Gastroesophageal sphincter (tissue), 4 donors: ENCODE measurements around the gene COL7A1. TPM values are rescaled to one million over a fixed set of nuclear protein-coding genes. Genes with fewer than 3 reads are reported as not detected.
"Not testable (repeated sequence)": the region's sequence is repeated elsewhere in the genome, so short reads cannot be mapped to it uniquely, and the experiment has no call there.

ENCODE experiments used
- ATAC-seq: fragments of 150-250 bp; one replicate; pipeline ENCODE4 v1.9.1; 2016; ENCODE audit warnings: mild to moderate bottlenecking, moderate library complexity
- H3K27ac ChIP-seq, 4 donors: fragments of 200-600 bp; sonication (generic) in 3 of 4; 1 replicate in 3 of 4; 2 replicates in 1 of 4; pipeline ENCODE4 v1.5.1; 2016 to 2019
- H3K27me3 ChIP-seq: fragments of 200-600 bp; sonication (generic); one replicate; pipeline ENCODE4 v1.5.1; 2019
- H3K36me3 ChIP-seq, 2 donors: fragments of 200-600 bp; sonication (generic); one replicate each; pipeline ENCODE4 v1.5.1; 2019; ENCODE audit warnings: control low read depth in 1 of 2
- H3K4me1 ChIP-seq, 3 donors: fragments of 200-600 bp; sonication (generic); 1 replicate in 2 of 3; 2 replicates in 1 of 3; pipeline ENCODE4 v1.5.1; 2016 to 2019; ENCODE audit warnings: control low read depth in 2 of 3
- H3K4me3 ChIP-seq, 2 donors: fragments of 200-600 bp; sonication (generic); one replicate each; pipeline ENCODE4 v1.5.1; 2019; ENCODE audit warnings: mild to moderate bottlenecking in 1 of 2, moderate library complexity in 1 of 2
- H3K9me3 ChIP-seq, 3 donors: fragments of 200-600 bp; sonication (generic); one replicate each; pipeline ENCODE4 v1.5.1; 2017 to 2019; ENCODE audit warnings: control low read depth in 2 of 3
- CTCF ChIP-seq, 4 experiments: fragments of 200-600 bp in 2 of 4; fragments of 450-650 bp in 2 of 4; sonication (generic) in 1 of 4; IDR thresholded peaks; one replicate each; pipeline ENCODE4 v1.5.1; 2017 to 2019; ENCODE audit warnings: antibody characterized with exemption in 4 of 4, mild to moderate bottlenecking in 2 of 4, moderate library complexity in 2 of 4
- EP300 ChIP-seq: sonication (generic); formaldehyde crosslinking; IDR thresholded peaks from one replicate; pipeline ENCODE4 v1.6.1; 2017; ENCODE audit warnings: antibody characterized with exemption, mild to moderate bottlenecking
- POLR2A ChIP-seq, 2 donors: fragments of 450-650 bp; IDR thresholded peaks; one replicate each; pipeline ENCODE4 v1.6.1; 2017; ENCODE audit warnings: antibody characterized with exemption in 2 of 2, mild to moderate bottlenecking in 2 of 2, moderate library complexity in 1 of 2
- POLR2AphosphoS5 ChIP-seq: sonication (generic); formaldehyde crosslinking; IDR thresholded peaks from one replicate; pipeline ENCODE4 v1.6.1; 2017; ENCODE audit warnings: antibody characterized with exemption
- WGBS, 2 donors: methylation state at CpG; one replicate each; pipeline ENCODE4 v1.1.5; 2018; ENCODE audit warnings: low coverage in 1 of 2; 5-methylcytosine and 5-hydroxymethylcytosine counted together
- total RNA-seq, 4 donors: library from RNA; depleted of rRNA; stranded (reverse); fragments of >200 nt; gene quantifications; one replicate each; pipeline ENCODE4 v1.1.0, GENCODE V29; 2016

COL7A1 gene
- total RNA-seq, 4 donors from 2014 or later: 1.7 to 3.9 (median 1.9) TPM

- no peak for TF ChIP-seq CTCF (IDR thresholded peaks at IDR 0.05)
- 80 to 100% methylated on average over 1 to 2 of the region's 2 CpGs for WGBS, 2 donors
- no peak overlapping the region for H3K4me3 ChIP-seq
- no peaks in the 10 kb centered on the region for H3K27me3 ChIP-seq
- no peak for ATAC-seq
- no peaks in the 10 kb centered on the region for H3K4me1 ChIP-seq
- peaks cover 0 to 59% of the 10 kb centered on the region in 2 donors for H3K36me3 ChIP-seq
- no peak overlapping the region for H3K27ac ChIP-seq
- no peaks in the 10 kb centered on the region for H3K9me3 ChIP-seq
These were observed 62.2 kb downstream of the COL7A1 start for GRCh38 chr3:48532977-48533337.

- peaks cover 0 to 56% of the 10 kb centered on the region in 2 donors for H3K36me3 ChIP-seq
- no peaks in the 10 kb centered on the region for H3K27me3 ChIP-seq
- no peaks in the 10 kb centered on the region for H3K4me1 ChIP-seq
- ATAC-seq: no peak
- WGBS, 2 donors: 80 to 81% methylated on average over 6 of the region's 6 CpGs
- H3K4me3 ChIP-seq: no peak overlapping the region
- no peaks in the 10 kb centered on the region for H3K9me3 ChIP-seq
- TF ChIP-seq EP300: no peak
- TF ChIP-seq CTCF (IDR thresholded peaks at IDR 0.05): no peak
- TF ChIP-seq POLR2A (IDR thresholded peaks at IDR 0.05): no peak
- no peak for TF ChIP-seq POLR2AphosphoS5
- no peak overlapping the region for H3K27ac ChIP-seq
These were observed 62.7 kb downstream of the COL7A1 start for GRCh38 chr3:48532271-48532976.

- not testable (repeated sequence) for H3K4me1 ChIP-seq, H3K27me3 ChIP-seq, ATAC-seq, H3K9me3 ChIP-seq, H3K27ac ChIP-seq, H3K4me3 ChIP-seq
- H3K36me3 ChIP-seq: peaks cover 0 to 52% of the 10 kb centered on the region in 2 donors
- WGBS, 2 donors: 78 to 100% methylated on average over 4 of the region's 4 CpGs
These were observed 64.4 kb downstream of the COL7A1 start for GRCh38 chr3:48530701-48531100.

GRCh38 chr3:48528754-48529153, 66.4 kb downstream of the COL7A1 start:
- TF ChIP-seq CTCF (IDR thresholded peaks at IDR 0.05) (no peak), POLR2A (IDR thresholded peaks at IDR 0.05) (no peak)
- ATAC-seq: no peak
- peaks cover 0 to 42% of the 10 kb centered on the region in 2 donors for H3K36me3 ChIP-seq

GRCh38 chr3:48528048-48528447, 67.1 kb downstream of the COL7A1 start:
- no peak for ATAC-seq
- Histone ChIP-seq H3K27ac (no peak overlapping the region), H3K4me1 (no peaks in the 10 kb centered on the region), H3K36me3 (peaks cover 0 to 41% of the 10 kb centered on the region in 2 donors), H3K9me3 (no peaks in the 10 kb centered on the region), H3K27me3 (no peaks in the 10 kb centered on the region), H3K4me3 (no peak overlapping the region)
- 90 to 95% methylated on average over 8 to 9 of the region's 9 CpGs for WGBS, 2 donors
- TF ChIP-seq CTCF (IDR thresholded peaks at IDR 0.05): no peak
- no peak for TF ChIP-seq POLR2A (IDR thresholded peaks at IDR 0.05)
- no peak for TF ChIP-seq EP300
- no peak for TF ChIP-seq POLR2AphosphoS5

More at GRCh38 chr3:48528754-48529153, 66.4 kb downstream of the COL7A1 start:
- Histone ChIP-seq H3K27ac (no peak overlapping the region), H3K27me3 (no peaks in the 10 kb centered on the region), H3K4me1 (no peaks in the 10 kb centered on the region), H3K9me3 (no peaks in the 10 kb centered on the region), H3K4me3 (no peak overlapping the region)
- 85 to 87% methylated on average over 3 of the region's 3 CpGs for WGBS, 2 donors
